GM19395 (cell line): ENCODE data around the gene NDUFAF4.

Experiments used
- ATAC-seq: cut with Tn5 transposase; IDR thresholded peaks from one replicate; pipeline ENCODE4 v1.9.1; 2021; ENCODE audit warnings: mild to moderate bottlenecking, moderate library complexity; ENCODE audit not compliant: unreplicated experiment

Gene NDUFAF4

GRCh38 chr6:96899451-96899998 lies 1.8 kb upstream of the NDUFAF4 start:
- no peak for ATAC-seq

GRCh38 chr6:96899019-96899418 lies 1.3 kb upstream of the NDUFAF4 start:
- no peak for ATAC-seq

GRCh38 chr6:96898241-96898851 lies 655 bp upstream of the NDUFAF4 start:
- ATAC-seq: no peak

- no peak for ATAC-seq
Observed at GRCh38 chr6:96889146-96889545, 8.5 kb downstream of the NDUFAF4 start.

- ATAC-seq: no peak
Observed at GRCh38 chr6:96888745-96889144, 8.9 kb downstream of the NDUFAF4 start.

- ATAC-seq: no peak
Observed at GRCh38 chr6:96886519-96886918, 11.2 kb downstream of the NDUFAF4 start.

GRCh38 chr6:96885187-96885631 lies 12.5 kb downstream of the NDUFAF4 start:
- peak; percentile 97 for ATAC-seq

- ATAC-seq: no peak
Observed at GRCh38 chr6:96878143-96878542, 19.5 kb downstream of the NDUFAF4 start.

- no peak for ATAC-seq
Observed at GRCh38 chr6:96876886-96877545, 20.7 kb downstream of the NDUFAF4 start.

GRCh38 chr6:96872976-96873375 lies 24.7 kb downstream of the NDUFAF4 start:
- ATAC-seq: no peak

- ATAC-seq: no peak
Observed at GRCh38 chr6:96865055-96865405, 32.7 kb downstream of the NDUFAF4 start.

GRCh38 chr6:96864216-96865054 lies 33.3 kb downstream of the NDUFAF4 start:
- ATAC-seq: no peak

- ATAC-seq: no peak
Observed at GRCh38 chr6:96862560-96862959, 35.1 kb downstream of the NDUFAF4 start.

- no peak for ATAC-seq
Observed at GRCh38 chr6:96861588-96861987, 36.1 kb downstream of the NDUFAF4 start.

GRCh38 chr6:96856856-96857255 lies 40.8 kb downstream of the NDUFAF4 start:
- no peak for ATAC-seq

GRCh38 chr6:96853083-96853482 lies 44.6 kb downstream of the NDUFAF4 start:
- ATAC-seq: no peak

GRCh38 chr6:96852605-96853004 lies 45.1 kb downstream of the NDUFAF4 start:
- ATAC-seq: no peak

- ATAC-seq: no peak
Observed at GRCh38 chr6:96851858-96852257, 45.8 kb downstream of the NDUFAF4 start.

GRCh38 chr6:96849615-96850014 lies 48.1 kb downstream of the NDUFAF4 start:
- ATAC-seq: no peak

- peak; percentile 68 for ATAC-seq
Observed at GRCh38 chr6:96844530-96844929, 53.2 kb downstream of the NDUFAF4 start.

- no peak for ATAC-seq
Observed at GRCh38 chr6:96841345-96841744, 56.3 kb downstream of the NDUFAF4 start.
